CD4-positive, alpha-beta T cell (primary cell): ENCODE results near the gene LRRTM4. TPM values are rescaled to one million over a fixed set of nuclear protein-coding genes. Genes with fewer than 3 reads are reported as not detected.

Experiments used
- ATAC-seq: fragments of 200-7000 bp; cut with Tn5 transposase; one replicate; pipeline ENCODE4 v1.10.0; 2022; ENCODE audit warnings: mild to moderate bottlenecking; ENCODE audit not compliant: poor library complexity
- CTCF ChIA-PET: fragments of 350-600 bp; sonication (Branson Sonifier 250); formaldehyde crosslinking; loops from one replicate; lab custom pipeline; 2021; ENCODE audit warnings: antibody characterized with exemption, inconsistent platforms; lab: Charles Lee
- POLR2A ChIA-PET: fragments of 350-600 bp; sonication (Branson Sonifier 250); formaldehyde crosslinking; loops from one replicate; lab custom pipeline; 2021; ENCODE audit warnings: antibody characterized with exemption, inconsistent platforms; lab: Charles Lee
- DNase-seq, 14 experiments: peaks; one replicate each; pipeline ENCODE4 v3.0.0-alpha.2; 2013 to 2020; ENCODE audit warnings: mixed read lengths in 2 of 14
- H3K27ac ChIP-seq, 2 donors: one replicate each; pipeline versions ENCODE4 v1.5.1 to v1.7.0; 2013; ENCODE audit warnings: low read length in 2 of 2, low read depth in 1 of 2, mild to moderate bottlenecking in 1 of 2
- H3K27me3 ChIP-seq, 2 experiments: 1 replicate in 1 of 2; 2 replicates in 1 of 2; pipeline versions ENCODE4 v1.6.1 to v1.7.0; 2013; ENCODE audit warnings: low read length in 2 of 2, control low read depth in 1 of 2, mild to moderate bottlenecking in 1 of 2, moderate library complexity in 1 of 2; ENCODE audit not compliant: insufficient read depth in 2 of 2, control insufficient read depth in 1 of 2
- H3K36me3 ChIP-seq: one replicate; pipeline ENCODE4 v1.6.1; 2013; ENCODE audit warnings: low read length, control low read depth; ENCODE audit not compliant: insufficient read depth
- H3K4me1 ChIP-seq: one replicate; pipeline ENCODE4 v1.6.1; 2013; ENCODE audit warnings: low read length, control low read depth; ENCODE audit not compliant: insufficient read depth
- H3K4me3 ChIP-seq: one replicate; pipeline ENCODE4 v1.5.1; 2013; ENCODE audit warnings: mild to moderate bottlenecking, low read length, moderate library complexity
- H3K9me3 ChIP-seq, 2 experiments: 1 replicate in 1 of 2; 2 replicates in 1 of 2; pipeline versions ENCODE4 v1.6.1 to v1.7.0; 2013; ENCODE audit warnings: low read length in 2 of 2, mild to moderate bottlenecking in 2 of 2, control low read depth in 1 of 2, moderate library complexity in 1 of 2; ENCODE audit not compliant: control insufficient read depth in 1 of 2, insufficient read depth in 1 of 2
- H3K27ac Mint-ChIP-seq: one replicate; pipeline ENCODE4 v1.8.0; 2020; ENCODE audit warnings: mixed read lengths
- H3K27me3 Mint-ChIP-seq: one replicate; pipeline ENCODE4 v1.8.0; 2021; ENCODE audit warnings: mixed read lengths
- H3K36me3 Mint-ChIP-seq: one replicate; pipeline ENCODE4 v1.8.0; 2021; ENCODE audit warnings: low read depth, mixed read lengths
- H3K4me1 Mint-ChIP-seq: one replicate; pipeline ENCODE4 v1.8.0; 2021; ENCODE audit warnings: low read depth, mixed read lengths
- H3K4me3 Mint-ChIP-seq: one replicate; pipeline ENCODE4 v1.8.0; 2020; ENCODE audit warnings: mild to moderate bottlenecking, mixed read lengths
- H3K9me3 Mint-ChIP-seq: one replicate; pipeline ENCODE4 v1.8.0; 2020; ENCODE audit warnings: mixed read lengths
- CTCF ChIP-seq: fragments of 200-600 bp; IDR thresholded peaks from one replicate; pipeline ENCODE4 v1.8.0; 2022; ENCODE audit warnings: antibody characterized with exemption, mild to moderate bottlenecking
- intact Hi-C, 2 experiments: fragments of 100-400 bp; cut with DNase I in 1 of 2; cut with micrococcal nuclease in 1 of 2; formaldehyde crosslinking; loops; one replicate each; pipeline versions ENCODE4 v1.15.1 to v1.9.0; 2023 to 2025; cut with DNase I, micrococcal nuclease
- total RNA-seq, 174 experiments: library from RNA in 2 of 174; stranded (reverse) in 2 of 174; gene quantifications; one replicate each; pipeline ENCODE4 v1.2.3 and lab custom pipeline; 2021 to 2026

Gene LRRTM4
- total RNA-seq, 2 experiments from 2014 or later: not detected

- H3K36me3 Mint-ChIP-seq: no peaks in the 10 kb centered on the region
- no peak overlapping the region for H3K4me3 Mint-ChIP-seq
- peaks cover 0 to 9% of the 10 kb centered on the region in 2 experiments for H3K9me3 ChIP-seq
- no peak overlapping the region for H3K27ac Mint-ChIP-seq
- TF ChIP-seq CTCF: no peak
- no peak overlapping the region for H3K4me3 ChIP-seq
- CTCF ChIA-PET: no interaction called here
- ATAC-seq: no peak
- H3K4me1 ChIP-seq: no peaks in the 10 kb centered on the region
- no peaks in the 10 kb centered on the region for H3K4me1 Mint-ChIP-seq
- no peak overlapping the region for H3K27ac ChIP-seq
- H3K27me3 Mint-ChIP-seq: no peaks in the 10 kb centered on the region
- no peak for DNase-seq
- peaks cover 14% of the 10 kb centered on the region for H3K9me3 Mint-ChIP-seq
- POLR2A ChIA-PET: no interaction called here
- intact Hi-C loops: no loop called here
- H3K27me3 ChIP-seq: no peaks in the 10 kb centered on the region
- H3K36me3 ChIP-seq: no peaks in the 10 kb centered on the region
Observed at GRCh38 chr2:76953733-76954347, 568.3 kb downstream of the LRRTM4 start.

DNA sequence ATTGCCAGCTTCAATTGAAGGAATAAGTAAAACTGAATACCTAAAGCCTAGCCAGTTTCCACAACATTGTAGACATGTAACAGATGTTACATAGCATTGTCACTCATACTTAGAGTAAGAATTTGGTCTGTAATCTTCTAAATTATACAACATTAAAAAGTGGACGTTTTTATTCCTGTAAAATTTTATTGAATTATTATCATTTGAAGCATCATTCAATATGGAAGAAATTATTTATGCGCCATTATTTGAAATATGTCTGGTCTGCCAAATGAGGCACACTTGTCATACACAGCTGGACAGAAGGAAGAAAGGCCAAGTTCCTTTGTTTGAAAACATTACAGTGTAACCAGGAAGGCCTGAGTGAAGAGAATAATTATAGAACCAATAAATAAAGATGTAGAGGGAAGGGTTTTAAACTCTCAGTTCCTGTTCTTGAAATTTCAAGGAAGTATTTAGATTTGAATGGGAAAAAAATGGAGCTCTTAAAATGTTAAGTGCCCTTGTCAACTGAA is 575.5 kb downstream of the LRRTM4 start:
- H3K36me3 Mint-ChIP-seq: no peaks in the 10 kb centered on the region
- Histone ChIP-seq H3K9me3 (peaks cover 0 to 4% of the 10 kb centered on the region in 2 experiments), H3K4me1 (no peaks in the 10 kb centered on the region), H3K4me3 (no peak overlapping the region), H3K27ac (no peak overlapping the region), H3K27me3 (no peaks in the 10 kb centered on the region), H3K36me3 (no peaks in the 10 kb centered on the region)
- ATAC-seq (no peak), DNase-seq (no peak)
- ChIA-PET POLR2A (no interaction called here), CTCF (no interaction called here)
- intact Hi-C loops: no loop called here
- no peaks in the 10 kb centered on the region for H3K27me3 Mint-ChIP-seq
- H3K9me3 Mint-ChIP-seq: peaks cover 11% of the 10 kb centered on the region
- no peak overlapping the region for H3K27ac Mint-ChIP-seq
- H3K4me3 Mint-ChIP-seq: no peak overlapping the region
- TF ChIP-seq CTCF: no peak
- no peaks in the 10 kb centered on the region for H3K4me1 Mint-ChIP-seq

GRCh38 chr2:76940559-76940958 is 581.6 kb downstream of the LRRTM4 start:
- no peak for DNase-seq
- H3K27me3 Mint-ChIP-seq: no peaks in the 10 kb centered on the region
- CTCF ChIA-PET: no interaction called here
- Histone ChIP-seq H3K27me3 (no peaks in the 10 kb centered on the region), H3K4me3 (no peak overlapping the region), H3K36me3 (no peaks in the 10 kb centered on the region), H3K9me3 (peaks cover 0 to 14% of the 10 kb centered on the region in 2 experiments), H3K27ac (no peak overlapping the region), H3K4me1 (no peaks in the 10 kb centered on the region)
- POLR2A ChIA-PET: no interaction called here
- no peaks in the 10 kb centered on the region for H3K4me1 Mint-ChIP-seq
- no peaks in the 10 kb centered on the region for H3K36me3 Mint-ChIP-seq
- intact Hi-C loops: no loop called here
- ATAC-seq: no peak
- no peak for TF ChIP-seq CTCF
- H3K27ac Mint-ChIP-seq: no peak overlapping the region
- H3K4me3 Mint-ChIP-seq: no peak overlapping the region
- peaks cover 12% of the 10 kb centered on the region for H3K9me3 Mint-ChIP-seq
